ENCODE results near the gene ADAMTSL3.
A peak's percentile ranks its signal among the peaks of the same experiment; 100 is the strongest.
"Not testable (repeated sequence)": the region's sequence is repeated elsewhere in the genome, so short reads cannot be mapped to it uniquely, and the experiment has no call there.

The ADAMTSL3 gene

DNA sequence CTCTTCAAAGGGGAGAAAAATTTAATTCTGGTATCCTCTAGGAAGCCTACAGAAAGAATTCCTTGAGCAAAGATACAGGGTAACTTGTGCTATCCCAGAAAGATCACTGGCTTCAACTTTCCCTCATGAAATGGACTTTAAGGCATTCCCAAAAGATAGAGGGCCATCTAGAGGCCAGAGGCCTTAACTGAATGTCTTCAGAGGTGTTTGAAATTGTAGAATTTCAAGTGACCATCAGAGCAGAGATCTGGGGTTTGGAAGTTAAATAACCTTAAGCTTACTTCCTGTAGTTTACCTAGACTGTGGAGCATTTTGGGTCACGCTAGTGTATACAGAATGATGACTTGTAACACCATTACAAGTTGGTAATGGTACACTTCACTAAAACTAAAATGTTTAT is 400.6 kb downstream of the ADAMTSL3 start:
- H3K4me3 ChIP-seq (ENCODE audit: low read length, poor library complexity, severe bottlenecking); H3K9me3 ChIP-seq (ENCODE audit: insufficient read depth, low read depth, low read length); H3K9me2 ChIP-seq (replicated peaks; ENCODE audit: low read depth, low read length); H3K79me2 ChIP-seq (ENCODE audit: insufficient read depth, low read length); H4K20me1 ChIP-seq (ENCODE audit: insufficient read depth, low read length, poor library complexity, severe bottlenecking); H3K4me1 ChIP-seq (ENCODE audit: insufficient read depth, low read length, poor library complexity, severe bottlenecking); H3K4me2 ChIP-seq (ENCODE audit: low read depth, low read length, poor library complexity, severe bottlenecking); H3K36me3 ChIP-seq (ENCODE audit: insufficient read depth, low read length); H3K9ac ChIP-seq (ENCODE audit: low read depth, low read length, poor library complexity, severe bottlenecking); H3K27me3 ChIP-seq (ENCODE audit: insufficient read depth, low read length, poor library complexity, severe bottlenecking); H2AFZ ChIP-seq (ENCODE audit: low read length); H3F3A ChIP-seq (ENCODE audit: low read depth): not testable (repeated sequence)
- TF ChIP-seq, protein P1, sequence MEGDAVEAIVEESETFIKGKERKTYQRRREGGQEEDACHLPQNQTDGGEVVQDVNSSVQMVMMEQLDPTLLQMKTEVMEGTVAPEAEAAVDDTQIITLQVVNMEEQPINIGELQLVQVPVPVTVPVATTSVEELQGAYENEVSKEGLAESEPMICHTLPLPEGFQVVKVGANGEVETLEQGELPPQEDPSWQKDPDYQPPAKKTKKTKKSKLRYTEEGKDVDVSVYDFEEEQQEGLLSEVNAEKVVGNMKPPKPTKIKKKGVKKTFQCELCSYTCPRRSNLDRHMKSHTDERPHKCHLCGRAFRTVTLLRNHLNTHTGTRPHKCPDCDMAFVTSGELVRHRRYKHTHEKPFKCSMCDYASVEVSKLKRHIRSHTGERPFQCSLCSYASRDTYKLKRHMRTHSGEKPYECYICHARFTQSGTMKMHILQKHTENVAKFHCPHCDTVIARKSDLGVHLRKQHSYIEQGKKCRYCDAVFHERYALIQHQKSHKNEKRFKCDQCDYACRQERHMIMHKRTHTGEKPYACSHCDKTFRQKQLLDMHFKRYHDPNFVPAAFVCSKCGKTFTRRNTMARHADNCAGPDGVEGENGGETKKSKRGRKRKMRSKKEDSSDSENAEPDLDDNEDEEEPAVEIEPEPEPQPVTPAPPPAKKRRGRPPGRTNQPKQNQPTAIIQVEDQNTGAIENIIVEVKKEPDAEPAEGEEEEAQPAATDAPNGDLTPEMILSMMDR (conservative IDR thresholded peaks at IDR 0.05; ENCODE audit: low read length): peak; percentile 29

DNA sequence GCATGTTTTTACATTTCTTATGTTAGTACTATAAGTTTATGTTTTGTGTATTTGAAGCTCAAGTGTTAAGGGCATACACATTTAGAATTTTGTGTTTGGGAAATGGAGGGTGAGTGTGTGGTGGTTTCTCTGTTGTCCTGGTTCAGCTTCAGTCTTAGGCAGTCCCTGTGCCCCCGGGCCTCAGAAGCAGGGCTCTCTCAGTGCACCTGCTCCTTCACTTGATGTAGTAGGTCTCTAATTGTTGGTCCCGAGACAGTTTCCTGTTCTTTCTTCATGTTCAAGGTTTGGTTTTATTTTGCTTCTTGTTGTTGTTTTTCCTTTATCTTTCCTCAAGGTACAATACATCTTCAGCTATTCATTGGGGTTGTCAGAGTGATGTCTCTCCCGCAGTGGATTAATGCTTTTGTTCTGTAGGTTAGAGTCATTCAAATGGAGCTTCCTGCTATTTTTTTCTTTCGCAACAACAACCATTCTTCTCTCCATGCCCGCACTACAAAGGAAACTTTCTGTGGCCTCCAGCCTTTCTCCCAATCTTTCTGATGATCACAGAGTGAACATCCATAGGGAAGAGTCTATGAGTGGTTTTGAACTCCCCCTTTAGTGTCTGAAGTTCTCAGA is 403.9 kb downstream of the ADAMTSL3 start:
- no peak overlapping the region for H3K9ac ChIP-seq (ENCODE audit: low read depth, low read length, poor library complexity, severe bottlenecking)
- H3K9me2 ChIP-seq (replicated peaks; ENCODE audit: low read depth, low read length): no peaks in the 10 kb centered on the region
- no peaks in the 10 kb centered on the region for H4K20me1 ChIP-seq (ENCODE audit: insufficient read depth, low read length, poor library complexity, severe bottlenecking)
- TF ChIP-seq EZH2phosphoT487 (IDR thresholded peaks at IDR 0.05; ENCODE audit: borderline replicate concordance): no peak
- TF ChIP-seq, protein P1 (conservative IDR thresholded peaks at IDR 0.05; ENCODE audit: low read length): no peak
- no peaks in the 10 kb centered on the region for H3K36me3 ChIP-seq (ENCODE audit: insufficient read depth, low read length)
- H2AFZ ChIP-seq (ENCODE audit: low read length): no peak overlapping the region
- no peak overlapping the region for H3K4me2 ChIP-seq (ENCODE audit: low read depth, low read length, poor library complexity, severe bottlenecking)
- no peak overlapping the region for H3K4me3 ChIP-seq (ENCODE audit: low read length, poor library complexity, severe bottlenecking)
- no peaks in the 10 kb centered on the region for H3K4me1 ChIP-seq (ENCODE audit: insufficient read depth, low read length, poor library complexity, severe bottlenecking)
- H3K9me3 ChIP-seq (ENCODE audit: insufficient read depth, low read depth, low read length): 0 out of 2 replicates have a peak, but pooled peaks cover 2% of the 10 kb centered on the region
- no peaks in the 10 kb centered on the region for H3F3A ChIP-seq (ENCODE audit: low read depth)
- no peaks in the 10 kb centered on the region for H3K27me3 ChIP-seq (ENCODE audit: insufficient read depth, low read length, poor library complexity, severe bottlenecking)
- H3K79me2 ChIP-seq (ENCODE audit: insufficient read depth, low read length): no peaks in the 10 kb centered on the region

DNA sequence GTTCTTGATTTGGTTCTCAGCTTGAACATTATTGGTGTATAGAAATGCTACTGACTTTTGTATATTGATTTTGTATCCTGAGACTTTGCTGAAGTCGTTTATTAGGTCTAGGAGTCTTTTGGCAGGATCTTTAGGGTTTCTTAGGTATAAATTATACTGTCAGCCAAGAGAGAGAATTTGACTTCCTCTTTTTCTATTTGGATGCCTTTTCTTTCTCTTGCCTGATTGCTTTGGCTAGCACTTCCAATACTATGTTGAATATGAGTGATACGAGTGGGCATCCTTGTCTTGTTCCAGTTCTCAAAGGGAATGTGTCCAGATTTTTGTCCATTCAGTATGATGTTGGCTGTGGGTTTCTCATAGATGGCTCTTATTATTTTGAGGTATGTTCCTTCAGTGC is 409.8 kb downstream of the ADAMTSL3 start:
- not testable (repeated sequence) for H3K36me3 ChIP-seq (ENCODE audit: insufficient read depth, low read length); H3K79me2 ChIP-seq (ENCODE audit: insufficient read depth, low read length); H3K4me2 ChIP-seq (ENCODE audit: low read depth, low read length, poor library complexity, severe bottlenecking); H3K9ac ChIP-seq (ENCODE audit: low read depth, low read length, poor library complexity, severe bottlenecking); H3K4me1 ChIP-seq (ENCODE audit: insufficient read depth, low read length, poor library complexity, severe bottlenecking); H3K4me3 ChIP-seq (ENCODE audit: low read length, poor library complexity, severe bottlenecking); H3K27me3 ChIP-seq (ENCODE audit: insufficient read depth, low read length, poor library complexity, severe bottlenecking); H3K9me3 ChIP-seq (ENCODE audit: insufficient read depth, low read depth, low read length); H4K20me1 ChIP-seq (ENCODE audit: insufficient read depth, low read length, poor library complexity, severe bottlenecking); H2AFZ ChIP-seq (ENCODE audit: low read length); H3F3A ChIP-seq (ENCODE audit: low read depth); H3K9me2 ChIP-seq (replicated peaks; ENCODE audit: low read depth, low read length)

DNA sequence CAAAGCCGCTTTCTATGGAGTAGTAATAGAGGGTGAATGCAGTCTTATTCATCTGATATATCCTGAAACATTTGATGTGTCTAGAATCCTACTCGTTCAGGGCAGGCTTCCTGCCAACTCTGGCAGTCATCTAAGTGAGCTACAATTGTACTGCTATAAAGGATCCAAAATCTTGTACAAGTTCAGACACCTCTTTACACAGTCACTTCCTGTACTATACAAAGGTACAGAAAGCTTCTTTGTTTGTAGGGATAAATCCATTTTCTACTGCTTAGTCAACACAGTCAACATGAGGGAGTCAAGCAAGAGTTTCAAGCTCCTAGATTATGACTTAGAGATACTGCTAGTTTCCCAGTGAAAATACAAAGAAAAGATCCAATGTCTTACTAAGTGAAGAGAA is 414.8 kb downstream of the ADAMTSL3 start:
- H3F3A ChIP-seq (ENCODE audit: low read depth); H3K9ac ChIP-seq (ENCODE audit: low read depth, low read length, poor library complexity, severe bottlenecking); H4K20me1 ChIP-seq (ENCODE audit: insufficient read depth, low read length, poor library complexity, severe bottlenecking); H3K9me3 ChIP-seq (ENCODE audit: insufficient read depth, low read depth, low read length); H3K4me2 ChIP-seq (ENCODE audit: low read depth, low read length, poor library complexity, severe bottlenecking); H2AFZ ChIP-seq (ENCODE audit: low read length); H3K9me2 ChIP-seq (replicated peaks; ENCODE audit: low read depth, low read length); H3K4me3 ChIP-seq (ENCODE audit: low read length, poor library complexity, severe bottlenecking); H3K4me1 ChIP-seq (ENCODE audit: insufficient read depth, low read length, poor library complexity, severe bottlenecking); H3K36me3 ChIP-seq (ENCODE audit: insufficient read depth, low read length); H3K27me3 ChIP-seq (ENCODE audit: insufficient read depth, low read length, poor library complexity, severe bottlenecking); H3K79me2 ChIP-seq (ENCODE audit: insufficient read depth, low read length): not testable (repeated sequence)

DNA sequence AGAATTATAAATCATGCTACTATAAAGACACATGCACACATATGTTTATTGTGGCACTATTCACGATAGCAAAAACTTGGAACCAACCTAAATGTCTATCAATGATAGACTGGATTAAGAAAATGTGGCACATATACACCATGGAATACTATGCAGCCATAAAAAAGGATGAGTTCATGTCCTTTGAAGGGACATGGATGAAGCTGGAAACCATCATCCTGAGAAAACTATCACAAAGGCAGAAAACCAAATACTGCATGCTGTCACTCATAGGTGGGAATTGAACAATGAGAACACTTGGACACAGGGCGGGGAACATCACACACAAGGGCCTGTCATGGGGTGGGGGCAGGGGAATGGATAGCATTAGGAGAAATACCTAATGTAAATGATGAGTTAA is 424.1 kb downstream of the ADAMTSL3 start:
- not testable (repeated sequence) for H3K36me3 ChIP-seq (ENCODE audit: insufficient read depth, low read length); H3K79me2 ChIP-seq (ENCODE audit: insufficient read depth, low read length); H3K4me3 ChIP-seq (ENCODE audit: low read length, poor library complexity, severe bottlenecking); H3F3A ChIP-seq (ENCODE audit: low read depth); H3K4me2 ChIP-seq (ENCODE audit: low read depth, low read length, poor library complexity, severe bottlenecking); H3K9me3 ChIP-seq (ENCODE audit: insufficient read depth, low read depth, low read length); H2AFZ ChIP-seq (ENCODE audit: low read length); H3K27me3 ChIP-seq (ENCODE audit: insufficient read depth, low read length, poor library complexity, severe bottlenecking); H4K20me1 ChIP-seq (ENCODE audit: insufficient read depth, low read length, poor library complexity, severe bottlenecking); H3K9me2 ChIP-seq (replicated peaks; ENCODE audit: low read depth, low read length); H3K9ac ChIP-seq (ENCODE audit: low read depth, low read length, poor library complexity, severe bottlenecking); H3K4me1 ChIP-seq (ENCODE audit: insufficient read depth, low read length, poor library complexity, severe bottlenecking)

DNA sequence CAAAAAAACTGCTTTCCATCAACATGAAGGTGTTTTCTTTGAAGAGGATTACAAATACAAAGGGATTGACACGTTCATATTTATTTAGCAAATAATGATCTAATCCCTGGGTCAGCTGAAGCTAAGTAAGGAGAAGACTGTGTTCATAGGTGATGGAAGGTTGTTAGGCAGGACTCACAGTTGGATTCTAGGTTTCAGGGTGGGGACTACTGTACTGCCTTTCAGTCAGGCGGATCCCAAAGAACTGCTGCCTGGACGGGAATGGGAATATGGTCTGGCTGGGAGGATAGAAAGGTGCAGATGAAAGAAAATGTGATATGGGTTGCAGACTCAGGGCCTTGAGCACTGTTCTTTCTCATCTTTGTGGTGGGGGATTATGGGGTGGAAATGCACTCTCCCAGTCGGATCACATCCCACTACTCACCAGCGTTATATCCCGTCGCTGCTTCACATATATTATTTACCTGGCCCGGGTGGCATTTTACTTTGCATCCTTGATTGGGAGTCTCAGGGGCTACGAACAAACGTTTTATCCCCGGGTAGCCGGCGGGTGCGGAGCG is 425.5 kb downstream of the ADAMTSL3 start:
- H3K9ac ChIP-seq (ENCODE audit: low read depth, low read length, poor library complexity, severe bottlenecking); H3K79me2 ChIP-seq (ENCODE audit: insufficient read depth, low read length); H3K27me3 ChIP-seq (ENCODE audit: insufficient read depth, low read length, poor library complexity, severe bottlenecking); H3K9me2 ChIP-seq (replicated peaks; ENCODE audit: low read depth, low read length); H4K20me1 ChIP-seq (ENCODE audit: insufficient read depth, low read length, poor library complexity, severe bottlenecking); H3F3A ChIP-seq (ENCODE audit: low read depth); H3K9me3 ChIP-seq (ENCODE audit: insufficient read depth, low read depth, low read length); H3K4me1 ChIP-seq (ENCODE audit: insufficient read depth, low read length, poor library complexity, severe bottlenecking); H3K36me3 ChIP-seq (ENCODE audit: insufficient read depth, low read length): not testable (repeated sequence)
- Histone ChIP-seq H3K4me3 (ENCODE audit: low read length, poor library complexity, severe bottlenecking) (peak overlapping the region; percentile 78), H2AFZ (ENCODE audit: low read length) (peak overlapping the region; percentile 95), H3K4me2 (ENCODE audit: low read depth, low read length, poor library complexity, severe bottlenecking) (peak overlapping the region; percentile 78)
